ENCODE measurements around the gene SECISBP2.

Gene SECISBP2

DNA sequence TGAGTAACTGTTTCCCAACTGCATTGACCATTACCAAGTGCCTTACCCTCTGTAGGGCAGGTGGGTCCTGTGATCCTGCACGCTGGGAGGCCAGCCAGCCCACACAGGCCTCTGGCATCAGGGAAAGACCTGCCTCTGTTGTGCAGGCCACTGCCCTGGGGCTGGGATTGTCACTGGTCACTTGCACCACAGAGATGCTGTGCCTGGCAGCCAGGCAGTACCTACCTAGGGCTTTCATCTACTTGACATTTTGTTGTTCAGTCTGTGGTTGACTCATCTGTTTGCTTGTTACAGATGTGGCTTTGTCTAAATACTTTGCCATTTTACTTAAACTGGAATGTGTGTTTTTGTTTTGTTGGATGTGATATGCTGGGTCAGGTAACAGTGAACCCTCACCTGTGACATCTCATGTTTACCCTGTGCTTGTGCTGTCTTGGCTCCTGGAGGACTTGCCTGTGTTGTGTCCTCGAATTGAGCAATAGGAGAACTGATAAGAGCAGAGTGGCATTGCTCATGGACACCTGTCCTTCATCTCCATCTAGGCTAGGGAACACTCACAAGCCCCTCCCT is 32.8 kb downstream of the SECISBP2 start:
- no peak for ATAC-seq

- ATAC-seq, result no peak
Measured at GRCh38 chr9:89351584-89352300, 33.4 kb downstream of the SECISBP2 start.

GRCh38 chr9:89352451-89352850 is 34.2 kb downstream of the SECISBP2 start:
- ATAC-seq, result no peak

DNA sequence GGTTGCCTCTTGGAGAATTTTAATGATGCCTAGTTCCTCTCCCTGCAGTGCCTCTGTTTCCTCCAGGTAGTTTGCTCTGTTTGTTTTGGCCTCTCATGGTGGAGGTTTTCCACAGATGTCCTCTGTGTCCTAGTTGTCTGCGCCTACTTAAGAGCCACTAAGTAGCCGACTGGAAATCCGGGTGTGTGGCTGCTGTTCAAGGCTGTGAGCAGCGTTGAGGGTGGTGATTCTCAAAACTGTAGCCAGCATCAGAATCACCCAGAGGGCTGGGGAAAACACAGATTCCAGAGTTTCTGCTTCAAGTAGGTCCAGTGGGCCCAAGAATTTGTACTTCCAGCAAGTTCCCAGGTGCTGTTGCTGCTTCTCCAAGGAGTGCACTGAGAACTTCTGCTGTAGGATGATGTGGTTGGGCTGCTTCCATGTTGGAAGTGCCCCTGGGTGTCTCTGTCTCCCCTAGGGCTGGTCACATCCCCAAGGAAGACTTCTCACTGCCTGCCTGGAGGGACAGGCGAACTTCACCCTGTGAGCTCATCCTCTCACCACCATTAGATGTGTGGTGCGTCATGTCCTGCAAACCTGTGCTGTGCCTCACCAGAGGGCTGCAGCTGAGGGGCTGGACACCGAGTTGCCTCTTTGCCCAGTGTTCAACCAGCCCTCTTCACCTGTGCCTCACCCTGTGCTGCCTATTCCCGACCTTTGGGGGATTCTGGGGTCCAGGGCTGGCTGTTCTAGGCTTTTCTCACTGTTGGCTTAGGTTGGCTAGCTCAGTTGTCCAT is 34.8 kb downstream of the SECISBP2 start:
- no peak for ATAC-seq

- ATAC-seq, result no peak
Measured at GRCh38 chr9:89353989-89354388, 35.7 kb downstream of the SECISBP2 start.

DNA sequence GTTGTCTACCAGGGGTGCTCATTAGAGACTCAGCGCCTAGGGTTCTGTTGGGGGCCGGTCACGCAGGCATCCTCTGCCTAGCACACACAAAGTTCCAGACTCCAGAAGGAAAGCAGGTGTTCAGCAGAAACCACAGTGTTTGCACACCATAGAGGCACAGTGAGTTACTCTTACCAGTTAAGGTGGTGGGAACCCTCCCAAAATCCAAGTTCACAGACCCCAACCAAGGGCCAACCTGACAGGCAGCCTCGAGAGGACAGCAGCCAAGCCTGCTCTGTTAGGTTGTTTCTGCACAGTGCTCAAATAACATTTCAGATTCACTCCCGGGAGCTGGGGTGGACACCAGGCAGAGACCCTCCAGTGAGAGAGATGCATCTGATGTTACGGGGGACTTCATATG is 36.2 kb downstream of the SECISBP2 start:
- ATAC-seq, result no peak

DNA sequence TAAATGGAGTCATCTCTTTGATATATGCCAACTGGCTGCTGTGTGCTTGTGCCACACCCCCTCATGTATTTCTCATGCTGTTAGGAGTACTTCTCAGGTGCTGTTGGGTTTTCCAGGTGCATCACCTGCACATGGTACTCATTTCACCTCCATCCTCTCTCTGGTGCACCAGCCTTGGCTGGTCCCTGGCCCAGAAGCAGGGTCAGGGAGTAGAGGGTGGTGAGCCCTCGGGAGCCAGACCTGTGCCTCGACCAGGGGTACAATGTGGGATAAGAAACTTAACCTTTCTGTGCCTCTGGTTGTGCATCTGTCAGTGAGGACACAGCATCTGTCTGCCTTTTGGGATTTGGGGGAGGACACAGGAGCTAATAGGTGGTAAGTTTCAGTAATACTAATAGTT is 38.5 kb downstream of the SECISBP2 start:
- no peak for ATAC-seq

DNA sequence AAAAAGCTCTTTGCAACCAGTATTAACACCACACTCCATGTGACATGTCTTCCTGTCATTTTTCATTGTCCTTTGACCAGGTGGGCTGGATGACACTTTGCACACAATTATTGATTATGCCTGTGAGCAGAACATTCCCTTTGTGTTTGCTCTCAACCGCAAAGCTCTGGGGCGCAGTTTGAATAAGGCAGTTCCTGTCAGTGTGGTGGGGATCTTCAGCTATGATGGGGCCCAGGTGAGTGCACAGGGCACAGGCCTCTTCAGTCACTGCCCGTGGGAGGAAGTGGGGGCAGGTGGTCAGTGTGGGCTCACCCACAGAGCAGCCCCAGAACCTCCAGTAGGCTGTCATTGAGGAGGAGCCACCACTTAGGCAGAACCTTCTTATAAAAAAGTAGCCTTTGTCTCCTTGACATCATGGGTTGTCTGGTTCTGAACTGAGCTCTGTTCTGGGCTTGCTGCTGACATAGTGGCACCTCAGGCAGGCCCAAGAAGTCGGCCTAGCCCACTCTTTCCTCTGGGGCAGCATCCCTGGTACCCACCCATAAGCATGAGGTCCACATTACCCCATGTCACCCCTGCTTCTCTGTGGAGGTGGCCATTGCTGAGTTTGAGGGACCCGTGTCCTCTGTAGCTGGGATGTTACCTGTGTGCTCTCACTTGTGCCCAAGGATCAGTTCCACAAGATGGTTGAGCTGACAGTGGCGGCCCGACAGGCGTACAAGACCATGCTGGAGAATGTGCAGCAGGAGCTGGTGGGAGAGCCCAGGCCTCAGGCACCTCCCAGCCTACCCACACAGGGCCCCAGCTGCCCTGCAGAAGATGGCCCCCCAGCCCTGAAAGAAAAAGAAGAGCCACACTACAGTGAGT is 39.3 kb downstream of the SECISBP2 start:
- ATAC-seq, result no peak

GRCh38 chr9:89358376-89358916 is 40.1 kb downstream of the SECISBP2 start:
- no peak for ATAC-seq

DNA sequence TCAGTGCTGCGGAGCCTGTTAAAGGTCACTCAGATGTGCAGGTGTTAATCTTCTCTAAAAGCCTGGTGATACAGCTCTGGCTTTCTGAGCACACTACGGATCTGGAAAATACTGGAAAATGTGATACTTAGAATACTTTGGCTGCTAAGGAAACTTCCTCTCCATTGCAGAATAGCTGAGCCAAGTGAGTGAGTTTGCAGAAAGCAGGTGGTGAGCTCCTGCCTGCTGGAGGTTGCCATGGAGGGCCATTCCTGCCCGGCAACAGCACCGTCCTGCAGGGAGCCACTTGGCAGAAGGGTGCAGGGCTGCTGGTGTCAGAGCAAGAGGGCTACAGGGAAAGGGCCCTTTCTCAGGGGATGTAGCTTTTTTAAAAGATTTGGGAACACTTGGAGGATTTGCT is 40.7 kb downstream of the SECISBP2 start:
- ATAC-seq, result no peak

GRCh38 chr9:89359751-89360261 is 41.5 kb downstream of the SECISBP2 start:
- peak in 1 of 2 donors; percentile 27 for ATAC-seq

DNA sequence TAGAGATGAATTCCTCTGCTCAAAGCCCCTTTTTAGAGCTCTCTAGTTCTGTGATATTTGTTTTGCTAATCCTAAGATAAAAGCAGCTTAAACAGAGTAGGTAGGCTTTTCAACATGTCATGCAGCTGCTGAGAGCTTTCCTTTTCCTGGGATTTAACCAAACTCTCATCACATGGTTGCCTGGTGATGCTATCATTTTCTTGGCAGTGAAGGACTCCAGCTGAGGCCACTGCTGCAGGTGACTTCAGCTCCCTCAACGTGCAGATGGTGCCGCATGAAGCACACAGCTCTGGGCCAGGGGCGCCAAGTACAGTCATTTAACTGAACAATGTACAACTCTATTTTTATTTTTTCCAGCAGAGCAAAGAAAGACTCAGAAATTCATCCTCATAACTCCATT is 42.2 kb downstream of the SECISBP2 start:
- ATAC-seq, result no peak

DNA sequence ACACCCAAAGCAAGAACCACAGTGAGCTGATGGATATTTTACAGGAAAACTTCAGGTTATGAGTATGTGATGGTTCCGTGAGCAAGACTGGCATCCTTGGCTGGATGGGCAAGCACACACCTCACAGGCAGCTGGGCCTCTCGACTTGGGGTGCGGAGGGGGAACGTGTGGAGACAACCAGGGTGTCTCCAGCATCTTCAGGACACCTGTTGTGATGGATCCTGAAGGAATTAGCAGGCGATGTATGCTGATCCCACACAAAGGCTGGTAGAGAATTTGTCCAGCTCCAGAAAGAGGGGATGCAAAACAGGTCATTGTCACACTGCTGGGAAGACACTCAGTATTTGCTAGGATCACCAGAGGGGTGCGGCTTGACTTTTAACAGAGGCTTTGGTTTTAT is 42.7 kb downstream of the SECISBP2 start:
- ATAC-seq, result no peak

DNA sequence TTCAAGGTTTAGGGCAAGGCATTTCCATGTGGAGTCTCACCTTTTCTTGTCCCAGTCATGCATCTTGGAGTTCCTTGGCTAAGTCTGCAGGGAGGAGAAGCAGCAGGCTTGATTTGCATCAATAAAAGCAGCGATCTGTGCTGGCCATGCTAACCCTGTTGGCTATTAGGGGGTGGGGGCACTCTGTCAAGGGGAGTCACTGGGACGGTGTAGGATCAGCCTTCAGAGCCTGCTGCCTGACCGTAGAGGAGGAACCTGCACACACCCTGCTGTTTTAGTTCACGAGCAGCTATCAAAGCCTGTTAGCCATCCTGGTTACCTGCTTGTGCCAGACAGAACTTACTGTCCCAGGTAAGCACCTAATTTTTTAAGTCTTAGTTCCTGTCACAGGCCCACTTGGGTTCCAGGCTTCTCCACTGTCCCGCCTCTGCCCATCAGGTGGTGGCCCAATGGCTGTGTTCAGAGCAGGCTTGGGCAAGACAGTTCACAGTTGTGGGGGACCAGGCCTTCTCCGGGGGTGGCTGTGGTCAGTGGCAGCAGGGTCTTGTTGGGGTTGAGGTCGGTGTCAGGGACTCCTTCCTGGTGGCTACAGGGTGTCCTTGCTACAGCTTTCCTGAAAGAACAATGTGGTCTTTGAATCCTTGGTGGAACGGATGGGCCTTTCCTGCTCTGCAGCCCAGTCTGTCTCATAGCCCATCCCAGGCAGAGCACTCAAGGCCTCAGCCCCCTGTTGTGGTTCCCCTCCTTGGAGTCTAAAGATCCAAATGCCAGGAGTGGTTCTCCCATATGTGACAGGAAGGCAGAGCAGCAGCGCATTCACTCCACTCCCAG is 43.7 kb downstream of the SECISBP2 start:
- ATAC-seq, result no peak

GRCh38 chr9:89362647-89363310 is 44.5 kb downstream of the SECISBP2 start:
- ATAC-seq, result no peak

DNA sequence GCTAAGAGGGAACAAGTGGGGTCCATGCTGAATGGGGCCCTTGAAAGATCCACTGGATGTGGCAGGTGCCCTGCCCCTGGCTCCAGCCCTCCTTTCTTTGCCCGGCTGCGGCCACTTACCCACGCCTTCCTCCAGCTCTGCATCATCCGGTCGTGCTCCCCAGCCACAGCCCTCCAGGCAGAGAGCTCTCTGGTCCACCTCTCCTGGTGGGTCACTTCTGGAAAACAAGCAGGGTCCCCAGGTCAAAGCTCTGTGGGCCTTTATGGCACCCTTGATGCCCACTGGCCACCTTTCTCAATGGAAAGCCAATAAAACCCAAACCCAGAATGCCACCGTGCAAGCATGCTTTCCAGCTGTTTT is 45.0 kb downstream of the SECISBP2 start:
- no peak for ATAC-seq

DNA sequence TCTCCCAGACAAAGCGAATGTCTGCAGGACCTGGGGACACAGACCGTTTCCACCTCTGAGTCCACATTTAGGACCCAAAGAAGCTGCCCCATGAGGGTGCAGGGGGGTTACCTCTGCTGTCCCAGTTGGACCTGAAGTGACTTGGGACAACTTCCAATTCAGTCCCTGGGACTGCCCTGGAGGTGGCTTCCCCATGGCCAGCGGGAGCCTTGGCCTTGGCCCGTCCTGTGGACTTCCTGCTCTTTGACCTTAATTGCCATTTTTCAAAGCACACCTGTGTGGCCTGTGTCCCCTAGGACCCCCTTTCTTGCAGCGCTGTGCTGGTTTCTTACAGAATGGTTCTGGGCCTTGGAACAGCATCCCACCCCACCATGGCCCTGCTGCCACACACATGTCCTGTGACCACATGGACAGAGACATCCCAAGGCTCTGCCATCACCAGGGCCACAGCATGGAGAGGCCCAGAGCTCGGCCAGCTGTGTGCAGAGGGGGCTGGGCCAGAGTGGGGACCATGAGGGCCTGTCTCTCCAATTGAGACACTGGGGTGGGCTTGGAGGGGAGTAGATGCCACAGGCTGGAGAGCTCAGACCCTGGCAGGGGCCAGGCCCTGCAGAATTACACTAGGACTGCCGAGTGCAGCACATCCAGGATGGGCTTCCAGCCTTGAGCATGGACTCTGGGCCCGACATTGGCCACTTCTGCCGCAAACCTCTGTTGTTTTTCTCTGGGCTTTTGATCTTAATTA is 45.8 kb downstream of the SECISBP2 start:
- ATAC-seq, result no peak

DNA sequence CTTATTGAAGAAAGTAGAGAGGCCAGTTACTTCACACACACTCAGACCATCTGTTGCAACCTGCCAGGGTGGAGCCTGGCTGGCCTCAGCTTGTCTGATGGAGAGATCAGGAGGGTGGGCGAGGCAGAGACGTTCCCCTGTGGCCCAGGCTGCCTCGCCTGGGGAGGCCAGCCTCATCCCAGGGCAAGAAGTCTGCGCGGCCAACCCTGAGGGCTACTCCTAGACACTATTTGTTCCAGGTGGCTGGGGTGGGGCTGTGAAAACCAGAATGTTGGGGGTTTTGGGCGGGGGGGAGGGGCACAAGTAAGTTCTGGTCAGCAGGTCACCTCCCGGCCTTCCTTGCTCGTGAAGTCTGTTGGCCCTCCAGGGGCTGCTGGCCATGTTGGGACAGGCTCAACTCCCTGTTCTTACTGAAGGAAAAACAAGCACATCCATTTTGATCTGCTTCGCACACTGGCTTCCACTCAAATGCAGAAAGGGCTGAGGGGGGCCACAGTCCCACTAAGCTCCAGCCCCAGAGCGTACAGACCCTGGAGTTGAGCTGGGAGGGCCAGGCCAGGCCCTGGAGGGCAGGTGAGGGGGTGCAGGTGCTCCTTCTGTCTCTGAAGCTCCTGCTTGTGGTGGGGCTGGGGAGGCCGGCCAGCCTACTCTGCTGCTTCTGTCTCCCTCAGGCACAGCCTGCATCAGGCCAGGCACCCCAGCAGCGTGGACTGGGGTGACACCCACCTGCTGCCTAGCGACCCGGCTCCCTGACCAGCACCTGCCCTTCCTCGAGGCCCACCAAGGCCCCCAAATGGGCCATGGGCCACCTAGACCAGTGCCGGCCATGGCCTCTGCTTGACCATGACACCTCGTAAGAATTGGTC is 46.6 kb downstream of the SECISBP2 start:
- ATAC-seq, result no peak

DNA sequence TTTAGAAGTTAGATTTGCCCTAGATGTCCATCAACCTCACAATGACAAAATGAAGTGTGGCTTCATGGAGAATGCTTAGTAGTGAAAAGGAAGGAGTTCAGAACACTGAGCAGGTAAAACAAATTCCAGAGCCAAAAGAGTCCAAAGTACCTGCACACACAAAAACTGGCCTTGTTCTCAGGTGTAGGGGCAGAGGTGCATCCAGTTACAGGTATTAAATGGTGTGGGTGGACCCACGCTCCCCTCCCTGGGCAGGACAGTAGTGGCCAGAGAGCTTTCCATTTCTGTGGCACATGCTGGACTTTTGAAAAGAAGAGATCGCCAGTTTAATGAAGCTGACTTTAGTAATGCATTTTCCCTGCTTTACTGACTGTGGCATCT is 47.2 kb downstream of the SECISBP2 start:
- no peak for ATAC-seq

Measured in activated CD4-positive, CD25-positive, alpha-beta regulatory T cell treated with anti-CD3 and anti-CD28 coated beads, Interleukin-2, amount 50 U/mL, for 24 hours (primary cell).